ENCODE measurements around the gene TULP4.

DNA sequence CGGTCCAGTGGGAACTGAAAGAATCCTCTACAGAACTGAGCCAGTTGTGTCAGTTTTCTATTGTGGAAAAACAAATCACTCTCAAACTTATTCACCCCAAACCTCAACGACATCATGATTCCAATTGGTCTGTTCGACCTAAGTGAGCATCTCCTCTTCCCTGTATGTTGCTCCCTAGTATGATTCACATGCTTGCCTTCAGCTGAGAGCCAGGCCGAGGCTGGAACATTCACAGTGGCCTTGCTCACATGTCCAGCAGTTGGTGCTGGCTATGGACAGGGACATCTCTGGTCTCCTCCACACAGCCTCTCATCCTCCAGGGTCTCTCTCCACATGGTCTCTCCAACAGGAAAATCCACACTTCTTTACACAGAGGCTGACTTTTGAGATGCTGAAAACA, 219.3 kb downstream of the TULP4 start:
- TF ChIP-seq ZFP3 (CRISPR knock-in tag; IDR thresholded peaks at IDR 0.05) = no peak
- TF ChIP-seq, protein P1, sequence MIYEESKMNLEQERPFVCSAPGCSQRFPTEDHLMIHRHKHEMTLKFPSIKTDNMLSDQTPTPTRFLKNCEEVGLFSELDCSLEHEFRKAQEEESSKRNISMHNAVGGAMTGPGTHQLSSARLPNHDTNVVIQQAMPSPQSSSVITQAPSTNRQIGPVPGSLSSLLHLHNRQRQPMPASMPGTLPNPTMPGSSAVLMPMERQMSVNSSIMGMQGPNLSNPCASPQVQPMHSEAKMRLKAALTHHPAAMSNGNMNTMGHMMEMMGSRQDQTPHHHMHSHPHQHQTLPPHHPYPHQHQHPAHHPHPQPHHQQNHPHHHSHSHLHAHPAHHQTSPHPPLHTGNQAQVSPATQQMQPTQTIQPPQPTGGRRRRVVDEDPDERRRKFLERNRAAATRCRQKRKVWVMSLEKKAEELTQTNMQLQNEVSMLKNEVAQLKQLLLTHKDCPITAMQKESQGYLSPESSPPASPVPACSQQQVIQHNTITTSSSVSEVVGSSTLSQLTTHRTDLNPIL (CRISPR knock-in tag; IDR thresholded peaks at IDR 0.05; ENCODE audit: low read depth) = no peak
- TF ChIP-seq, protein P2, sequence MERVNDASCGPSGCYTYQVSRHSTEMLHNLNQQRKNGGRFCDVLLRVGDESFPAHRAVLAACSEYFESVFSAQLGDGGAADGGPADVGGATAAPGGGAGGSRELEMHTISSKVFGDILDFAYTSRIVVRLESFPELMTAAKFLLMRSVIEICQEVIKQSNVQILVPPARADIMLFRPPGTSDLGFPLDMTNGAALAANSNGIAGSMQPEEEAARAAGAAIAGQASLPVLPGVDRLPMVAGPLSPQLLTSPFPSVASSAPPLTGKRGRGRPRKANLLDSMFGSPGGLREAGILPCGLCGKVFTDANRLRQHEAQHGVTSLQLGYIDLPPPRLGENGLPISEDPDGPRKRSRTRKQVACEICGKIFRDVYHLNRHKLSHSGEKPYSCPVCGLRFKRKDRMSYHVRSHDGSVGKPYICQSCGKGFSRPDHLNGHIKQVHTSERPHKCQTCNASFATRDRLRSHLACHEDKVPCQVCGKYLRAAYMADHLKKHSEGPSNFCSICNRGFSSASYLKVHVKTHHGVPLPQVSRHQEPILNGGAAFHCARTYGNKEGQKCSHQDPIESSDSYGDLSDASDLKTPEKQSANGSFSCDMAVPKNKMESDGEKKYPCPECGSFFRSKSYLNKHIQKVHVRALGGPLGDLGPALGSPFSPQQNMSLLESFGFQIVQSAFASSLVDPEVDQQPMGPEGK (CRISPR knock-in tag; IDR thresholded peaks at IDR 0.05; ENCODE audit: borderline replicate concordance) = no peak
- TF ChIP-seq, protein P3, sequence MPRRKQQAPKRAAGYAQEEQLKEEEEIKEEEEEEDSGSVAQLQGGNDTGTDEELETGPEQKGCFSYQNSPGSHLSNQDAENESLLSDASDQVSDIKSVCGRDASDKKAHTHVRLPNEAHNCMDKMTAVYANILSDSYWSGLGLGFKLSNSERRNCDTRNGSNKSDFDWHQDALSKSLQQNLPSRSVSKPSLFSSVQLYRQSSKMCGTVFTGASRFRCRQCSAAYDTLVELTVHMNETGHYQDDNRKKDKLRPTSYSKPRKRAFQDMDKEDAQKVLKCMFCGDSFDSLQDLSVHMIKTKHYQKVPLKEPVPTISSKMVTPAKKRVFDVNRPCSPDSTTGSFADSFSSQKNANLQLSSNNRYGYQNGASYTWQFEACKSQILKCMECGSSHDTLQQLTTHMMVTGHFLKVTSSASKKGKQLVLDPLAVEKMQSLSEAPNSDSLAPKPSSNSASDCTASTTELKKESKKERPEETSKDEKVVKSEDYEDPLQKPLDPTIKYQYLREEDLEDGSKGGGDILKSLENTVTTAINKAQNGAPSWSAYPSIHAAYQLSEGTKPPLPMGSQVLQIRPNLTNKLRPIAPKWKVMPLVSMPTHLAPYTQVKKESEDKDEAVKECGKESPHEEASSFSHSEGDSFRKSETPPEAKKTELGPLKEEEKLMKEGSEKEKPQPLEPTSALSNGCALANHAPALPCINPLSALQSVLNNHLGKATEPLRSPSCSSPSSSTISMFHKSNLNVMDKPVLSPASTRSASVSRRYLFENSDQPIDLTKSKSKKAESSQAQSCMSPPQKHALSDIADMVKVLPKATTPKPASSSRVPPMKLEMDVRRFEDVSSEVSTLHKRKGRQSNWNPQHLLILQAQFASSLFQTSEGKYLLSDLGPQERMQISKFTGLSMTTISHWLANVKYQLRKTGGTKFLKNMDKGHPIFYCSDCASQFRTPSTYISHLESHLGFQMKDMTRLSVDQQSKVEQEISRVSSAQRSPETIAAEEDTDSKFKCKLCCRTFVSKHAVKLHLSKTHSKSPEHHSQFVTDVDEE (CRISPR knock-in tag; IDR thresholded peaks at IDR 0.05) = no peak
- no peak for TF ChIP-seq TCF4 (CRISPR knock-in tag; IDR thresholded peaks at IDR 0.05; ENCODE audit: borderline replicate concordance)
- no peak for TF ChIP-seq ZNF8 (CRISPR knock-in tag; IDR thresholded peaks at IDR 0.05)

All from SK-N-SH treated with all-trans-retinoic acid at 6 μM for 48 hours (cell line).